Myocyte (in vitro differentiated cells): Measurements from ENCODE around the gene HS3ST4. TPM values are rescaled to one million over a fixed set of nuclear protein-coding genes. Genes with fewer than 3 reads are reported as not detected.
"Not testable (repeated sequence)": the region's sequence is repeated elsewhere in the genome, so short reads cannot be mapped to it uniquely, and the experiment has no call there.

Source experiments
- DNase-seq: peaks from one replicate; pipeline ENCODE4 v3.0.0-alpha.2; 2012; ENCODE audit warnings: low read depth
- total RNA-seq: library from RNA; depleted of rRNA; stranded (reverse); fragments of >200 nt; gene quantifications from 2 replicates; pipeline ENCODE4 v1.2.3, GENCODE V29; 2014

The HS3ST4 gene
- total RNA-seq, 1 donor from 2014 or later: not detected

DNA sequence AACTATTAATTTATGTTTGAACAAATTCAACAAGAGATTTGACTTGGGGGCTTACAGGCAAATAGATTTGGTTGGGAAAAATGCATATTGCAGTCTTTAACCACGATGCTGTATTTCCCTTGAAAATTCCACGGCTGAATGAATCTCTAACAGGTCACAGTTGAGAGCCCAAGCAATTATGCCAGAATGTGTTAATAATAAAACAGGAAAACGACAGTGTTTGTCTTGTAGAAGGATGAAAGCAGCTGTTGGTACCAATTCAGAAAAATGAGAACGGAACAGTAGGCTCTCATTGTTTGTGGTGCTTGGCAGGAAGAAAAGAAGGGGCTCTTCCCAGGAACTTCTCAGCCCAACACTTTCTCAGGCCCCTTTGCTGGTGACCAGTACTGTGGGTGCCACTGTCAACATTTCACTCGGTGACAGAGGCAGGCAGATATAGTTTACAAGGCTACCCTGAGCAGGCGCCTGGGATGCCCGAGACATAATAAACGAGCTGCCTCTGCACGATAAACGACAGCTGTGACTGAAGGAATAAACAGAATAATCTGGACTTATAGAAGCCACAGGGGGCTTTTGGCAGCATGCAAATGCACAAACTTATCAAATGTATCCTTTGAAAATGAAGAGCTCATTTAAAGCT is 387.1 kb downstream of the HS3ST4 start:
- no peak for DNase-seq

DNA sequence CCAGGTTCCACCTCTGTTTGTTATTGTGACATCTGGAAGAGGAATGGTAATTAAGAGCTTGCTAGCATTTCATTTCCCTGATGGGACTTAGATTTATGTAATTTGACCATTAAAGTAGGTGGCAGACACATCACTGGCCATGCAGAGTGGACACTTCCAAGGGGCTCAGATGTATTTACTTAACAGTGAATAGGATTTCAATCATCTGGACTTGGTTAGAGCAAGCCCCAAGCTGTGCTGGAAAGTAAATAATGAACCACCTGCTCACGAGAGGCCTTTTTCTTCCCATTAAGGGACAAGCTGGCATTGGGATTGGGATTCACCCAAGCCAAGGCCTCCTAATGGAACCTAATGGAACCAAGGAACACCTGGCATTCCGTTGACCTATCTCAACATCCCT is 395.3 kb downstream of the HS3ST4 start:
- DNase-seq: no peak

- no peak for DNase-seq
These were observed 399.8 kb downstream of the HS3ST4 start for GRCh38 chr16:26091511-26091910.

GRCh38 chr16:26098206-26098605 is 406.4 kb downstream of the HS3ST4 start:
- DNase-seq: not testable (repeated sequence)

DNA sequence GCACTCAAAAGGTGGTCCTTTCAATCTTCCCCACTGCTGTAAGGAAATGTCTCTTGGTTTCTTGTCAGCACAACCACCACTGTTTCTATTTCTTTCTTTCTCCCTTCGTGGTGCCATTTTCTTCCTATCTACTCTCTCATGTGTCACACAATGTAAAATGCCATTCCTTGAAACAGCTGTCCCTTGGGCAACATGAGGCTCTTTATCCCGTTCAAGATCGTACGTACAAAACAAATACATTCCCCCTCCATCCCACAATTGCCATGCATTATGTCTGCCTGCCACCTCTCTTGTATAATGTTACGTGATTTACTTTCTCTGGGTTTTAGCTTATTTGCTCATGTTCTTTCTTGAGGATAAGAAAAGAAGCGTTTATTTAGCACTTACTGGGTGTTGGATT is 410.6 kb downstream of the HS3ST4 start:
- no peak for DNase-seq

DNA sequence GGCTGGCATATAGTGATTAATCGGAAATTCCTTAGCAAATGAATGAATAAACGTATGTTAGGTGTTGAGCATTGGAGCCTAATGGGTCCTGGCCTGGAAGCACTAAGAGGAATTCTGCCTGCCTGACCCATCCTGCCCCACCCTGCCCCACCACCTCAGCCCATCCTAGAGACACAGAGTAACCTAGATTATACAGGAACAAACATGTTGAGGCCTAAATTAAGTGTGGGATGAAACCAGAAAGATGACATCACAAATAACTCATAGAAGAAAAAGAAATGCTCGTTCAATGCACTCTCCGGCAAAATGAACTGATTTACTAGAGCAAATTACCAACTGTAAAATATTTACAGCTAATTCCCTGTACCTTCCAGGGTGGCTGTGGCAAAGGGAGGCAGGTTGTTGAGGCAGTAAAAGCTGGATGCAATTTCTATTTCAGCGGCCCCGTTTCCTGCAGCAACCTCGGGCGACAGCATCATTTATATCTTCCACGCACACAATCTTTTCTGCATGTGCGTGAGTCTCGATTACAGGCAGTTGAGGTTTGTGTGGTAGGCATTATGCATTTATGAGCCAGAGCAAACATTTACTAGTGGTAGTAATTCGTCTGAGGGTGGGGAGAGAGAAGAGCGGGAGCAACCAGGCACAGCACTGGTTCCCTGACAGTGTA is 417.2 kb downstream of the HS3ST4 start:
- no peak for DNase-seq

DNA sequence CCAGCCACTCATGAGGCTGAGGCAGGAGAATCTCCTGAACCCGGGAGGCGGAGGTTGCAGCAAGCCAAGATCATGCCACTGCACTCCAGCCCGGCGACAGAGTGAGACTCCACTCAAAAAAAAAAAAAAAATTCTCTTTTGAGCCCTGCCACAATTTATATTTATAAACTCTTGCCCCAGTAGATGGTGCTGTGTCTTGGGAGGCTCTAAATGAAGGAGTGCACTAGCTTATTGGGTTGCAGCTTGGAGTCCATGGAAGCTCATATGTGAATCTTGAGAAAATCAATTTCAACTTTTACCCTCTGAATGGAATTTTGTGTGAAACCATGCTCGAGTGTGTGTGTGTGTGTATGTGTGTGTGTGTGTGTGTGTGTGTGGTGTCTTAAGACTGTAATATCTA is 420.1 kb downstream of the HS3ST4 start:
- DNase-seq: no peak

DNA sequence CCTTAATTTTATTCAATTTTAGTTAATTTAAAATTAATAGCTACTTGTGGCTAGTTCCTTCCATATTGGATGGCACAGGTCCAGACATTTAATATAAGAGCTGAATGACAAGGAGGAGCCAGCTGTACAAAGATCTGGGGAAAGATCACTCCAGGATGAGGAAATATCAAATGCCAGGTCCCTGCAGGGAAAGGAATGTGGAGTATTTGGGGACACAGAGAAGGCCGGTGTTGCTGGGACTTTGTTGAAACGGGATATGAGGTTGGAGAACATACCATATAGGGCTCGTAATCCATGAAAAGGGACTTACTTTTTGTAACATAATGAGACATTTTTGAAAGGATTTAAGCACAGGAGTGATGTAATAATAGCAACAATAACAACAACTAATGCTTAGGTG is 426.8 kb downstream of the HS3ST4 start:
- DNase-seq: no peak

DNA sequence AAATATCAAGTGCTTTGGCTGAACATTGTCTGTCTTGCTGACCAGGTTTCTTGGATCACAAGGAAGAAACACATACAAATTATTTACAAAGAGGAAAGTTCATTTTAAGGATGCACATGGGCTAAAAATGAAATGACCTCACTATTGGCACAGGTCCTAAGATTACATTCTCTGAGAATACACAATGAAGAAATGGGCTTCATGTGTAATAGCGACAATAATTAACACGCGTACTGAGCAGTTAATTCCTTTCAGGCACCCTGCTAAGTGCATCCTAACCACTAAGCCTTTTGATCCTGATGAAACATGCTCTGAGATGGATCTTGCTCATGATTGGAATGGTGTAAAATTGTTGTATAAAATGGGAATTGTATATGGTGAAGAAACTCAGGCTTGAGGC is 429.0 kb downstream of the HS3ST4 start:
- no peak for DNase-seq

- DNase-seq: no peak
These were observed 436.5 kb downstream of the HS3ST4 start for GRCh38 chr16:26128296-26128695.

GRCh38 chr16:26129997-26130396 is 438.2 kb downstream of the HS3ST4 start:
- no peak for DNase-seq

- DNase-seq: no peak
These were observed 441.8 kb downstream of the HS3ST4 start for GRCh38 chr16:26133416-26134093.

DNA sequence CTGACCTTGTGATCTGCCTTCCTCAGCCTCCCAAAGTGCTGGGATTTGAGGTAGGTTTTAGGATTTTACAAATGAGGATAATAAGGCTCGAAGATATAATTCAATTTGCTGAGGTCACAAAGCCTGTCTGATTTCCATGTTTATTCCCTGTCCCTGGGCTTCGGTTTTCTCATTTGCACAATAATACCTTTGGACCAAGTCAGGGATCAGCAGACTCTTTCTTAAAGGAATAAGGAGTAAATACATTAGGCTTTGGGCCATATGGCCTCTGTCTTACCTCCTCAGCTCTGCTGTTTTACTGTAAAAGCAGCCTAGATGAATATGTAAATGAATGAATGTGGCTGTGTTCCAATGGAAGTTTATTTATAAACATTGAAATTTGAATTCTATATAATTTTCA is 442.8 kb downstream of the HS3ST4 start:
- no peak for DNase-seq

GRCh38 chr16:26137956-26138355 is 446.2 kb downstream of the HS3ST4 start:
- DNase-seq: no peak

- no peak for DNase-seq
These were observed 447.3 kb downstream of the HS3ST4 start for GRCh38 chr16:26139091-26139490.

DNA sequence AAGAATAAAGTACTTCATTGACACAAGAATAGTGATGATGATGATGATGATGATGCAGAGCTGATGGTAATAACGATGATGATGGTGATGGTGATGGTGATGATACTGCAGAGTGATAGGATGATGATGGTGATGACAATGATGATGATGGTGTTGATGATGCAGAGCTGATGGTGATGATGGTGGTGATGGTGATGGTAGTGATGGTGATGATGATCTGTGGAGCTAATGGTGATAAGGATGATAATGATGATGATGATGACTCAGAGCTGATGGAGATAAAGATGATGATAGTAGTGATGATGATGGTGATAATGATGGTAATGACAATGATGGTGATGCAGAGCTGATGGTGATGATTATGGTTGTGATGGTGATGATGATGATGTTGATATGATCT is 448.1 kb downstream of the HS3ST4 start:
- DNase-seq: no peak

DNA sequence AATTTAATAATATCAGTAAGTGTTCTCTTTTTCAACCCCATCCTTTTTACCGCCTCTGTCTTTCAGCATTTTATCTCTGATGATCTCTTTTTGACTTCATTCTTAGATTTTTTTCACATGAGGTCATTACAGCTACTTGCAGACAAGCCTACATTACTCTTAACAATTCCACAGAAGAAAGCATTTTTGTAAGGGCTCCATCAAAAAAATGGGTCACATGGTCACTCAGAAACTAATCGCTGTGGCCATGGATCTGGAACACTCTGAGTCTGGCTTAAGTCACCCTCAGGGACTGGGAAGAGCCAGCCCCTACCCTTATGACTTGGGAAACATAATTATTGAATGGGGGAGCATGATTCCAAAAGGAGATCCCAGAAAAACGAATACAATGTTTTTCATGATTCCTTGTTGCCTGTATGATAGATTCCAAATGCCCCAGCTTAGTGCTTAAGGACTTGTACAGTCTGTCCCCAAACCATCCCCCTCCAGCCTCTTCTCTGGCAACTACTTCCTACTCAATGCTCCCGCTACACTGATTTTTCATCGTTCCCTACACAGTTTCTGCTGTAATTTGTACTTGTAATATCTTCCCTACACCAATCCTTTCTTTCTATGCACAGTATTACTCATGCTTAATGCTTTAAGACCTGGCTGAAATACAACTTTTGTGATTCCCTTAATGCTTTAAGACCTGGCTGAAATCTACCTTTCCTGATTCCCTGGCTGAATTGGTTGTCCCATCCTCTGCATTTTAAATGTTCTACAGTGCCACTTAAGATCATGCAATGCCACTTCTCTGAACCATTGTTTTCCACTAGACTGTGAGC is 457.8 kb downstream of the HS3ST4 start:
- no peak for DNase-seq

- no peak for DNase-seq
These were observed 463.5 kb downstream of the HS3ST4 start for GRCh38 chr16:26155221-26155620.

DNA sequence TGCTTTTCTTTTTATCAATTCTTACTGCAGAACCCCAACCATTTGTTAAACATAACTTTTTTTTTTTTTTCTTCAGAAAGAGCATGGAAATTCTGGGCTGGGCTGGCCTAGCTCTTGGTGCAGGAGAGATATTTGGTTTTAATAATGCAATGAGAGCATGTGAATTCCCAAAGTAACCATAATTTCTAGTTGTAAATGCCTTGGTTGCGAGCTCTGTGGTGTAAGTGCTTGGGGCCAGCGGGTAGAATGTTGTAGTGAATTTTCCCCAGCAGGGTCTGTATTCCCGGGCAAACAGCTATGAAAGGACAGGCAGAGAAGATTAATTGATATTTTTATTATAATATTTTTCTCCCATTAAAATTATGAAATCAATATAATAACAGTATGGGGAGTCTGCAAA is 465.6 kb downstream of the HS3ST4 start:
- DNase-seq: no peak

DNA sequence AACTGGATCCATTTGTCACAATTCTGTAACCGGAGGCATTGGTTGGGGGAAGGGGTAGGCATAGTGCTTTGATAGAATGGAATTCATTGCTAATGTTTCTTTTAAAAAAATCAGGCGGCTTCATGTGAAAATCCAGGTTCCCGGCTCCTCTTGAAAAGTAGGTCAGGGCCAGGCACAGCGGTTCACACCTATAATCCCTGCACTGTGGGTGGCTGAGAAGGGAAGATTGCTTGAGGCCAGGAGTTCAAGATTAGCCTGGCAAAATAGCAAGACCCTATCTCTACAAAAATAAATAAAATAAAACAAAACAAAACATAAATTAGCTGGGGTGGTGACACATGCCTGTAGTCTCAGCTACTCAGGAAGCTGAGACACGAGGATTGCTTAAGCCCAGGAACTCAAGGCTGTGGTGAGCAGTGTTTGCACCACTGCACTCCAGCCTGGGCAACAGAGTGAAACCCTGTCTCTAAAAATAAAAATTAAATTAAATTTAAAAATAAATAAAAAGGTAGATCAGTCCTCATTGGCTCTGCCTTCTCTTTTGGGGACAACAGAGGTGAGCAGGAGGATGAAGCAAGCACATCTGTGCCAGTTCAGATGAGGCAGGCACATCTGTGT is 466.5 kb downstream of the HS3ST4 start:
- DNase-seq: no peak

- no peak for DNase-seq
These were observed 469.9 kb downstream of the HS3ST4 start for GRCh38 chr16:26161461-26162180.
